Stimulated activated CD8-positive, alpha-beta memory T cell treated with anti-CD3 and anti-CD28 coated beads, Interleukin-7, amount 100 ng/mL, for 48 hours (primary cell): Measurements from ENCODE around the gene DPH5.
"Not testable (repeated sequence)": the region's sequence is repeated elsewhere in the genome, so short reads cannot be mapped to it uniquely, and the experiment has no call there.

Experiments used
- DNase-seq, 2 donors: peaks; one replicate each; pipeline ENCODE4 v3.0.0-alpha.2; 2020; ENCODE audit warnings: low read depth in 1 of 2; ENCODE audit errors: extremely low read depth in 1 of 2

The DPH5 gene

GRCh38 chr1:101032129-101032528 lies 6.5 kb upstream of the DPH5 start:
- not testable (repeated sequence) for DNase-seq

- no peak for DNase-seq
Measured at GRCh38 chr1:101030881-101031280, 5.3 kb upstream of the DPH5 start.

GRCh38 chr1:101029184-101029583 lies 3.6 kb upstream of the DPH5 start:
- no peak for DNase-seq

- DNase-seq: no peak
Measured at GRCh38 chr1:101028466-101028865, 2.9 kb upstream of the DPH5 start.

GRCh38 chr1:101027194-101027772 lies 1.7 kb upstream of the DPH5 start:
- no peak for DNase-seq

- no peak for DNase-seq
Measured at GRCh38 chr1:101026430-101026788, 825 bp upstream of the DPH5 start.

- no peak for DNase-seq
Measured at GRCh38 chr1:101025283-101025656, 314 bp downstream of the DPH5 start.

GRCh38 chr1:101022294-101022693 lies 3.3 kb downstream of the DPH5 start:
- no peak for DNase-seq

GRCh38 chr1:101017448-101017847 lies 8.1 kb downstream of the DPH5 start:
- DNase-seq: no peak

GRCh38 chr1:101013776-101014175 lies 11.8 kb downstream of the DPH5 start:
- no peak for DNase-seq

GRCh38 chr1:101008229-101008834 lies 17.3 kb downstream of the DPH5 start:
- no peak for DNase-seq

- DNase-seq: no peak
Measured at GRCh38 chr1:101006553-101006952, 19.0 kb downstream of the DPH5 start.

GRCh38 chr1:101005871-101006270 lies 19.7 kb downstream of the DPH5 start:
- DNase-seq: no peak

GRCh38 chr1:101005183-101005582 lies 20.4 kb downstream of the DPH5 start:
- DNase-seq: no peak

GRCh38 chr1:101004670-101005069 lies 20.9 kb downstream of the DPH5 start:
- DNase-seq: no peak

GRCh38 chr1:101004061-101004460 lies 21.5 kb downstream of the DPH5 start:
- DNase-seq: no peak

GRCh38 chr1:101003012-101003650 lies 22.5 kb downstream of the DPH5 start:
- DNase-seq: no peak

- DNase-seq: no peak
Measured at GRCh38 chr1:101002551-101002950, 23.0 kb downstream of the DPH5 start.

GRCh38 chr1:101000131-101000873 lies 25.3 kb downstream of the DPH5 start:
- DNase-seq: no peak

GRCh38 chr1:100998426-100998825 lies 27.2 kb downstream of the DPH5 start:
- DNase-seq: no peak

GRCh38 chr1:100995198-100995988 lies 30.2 kb downstream of the DPH5 start:
- no peak for DNase-seq
